ENCODE data around the gene PSMD2.

PSMD2 gene

DNA sequence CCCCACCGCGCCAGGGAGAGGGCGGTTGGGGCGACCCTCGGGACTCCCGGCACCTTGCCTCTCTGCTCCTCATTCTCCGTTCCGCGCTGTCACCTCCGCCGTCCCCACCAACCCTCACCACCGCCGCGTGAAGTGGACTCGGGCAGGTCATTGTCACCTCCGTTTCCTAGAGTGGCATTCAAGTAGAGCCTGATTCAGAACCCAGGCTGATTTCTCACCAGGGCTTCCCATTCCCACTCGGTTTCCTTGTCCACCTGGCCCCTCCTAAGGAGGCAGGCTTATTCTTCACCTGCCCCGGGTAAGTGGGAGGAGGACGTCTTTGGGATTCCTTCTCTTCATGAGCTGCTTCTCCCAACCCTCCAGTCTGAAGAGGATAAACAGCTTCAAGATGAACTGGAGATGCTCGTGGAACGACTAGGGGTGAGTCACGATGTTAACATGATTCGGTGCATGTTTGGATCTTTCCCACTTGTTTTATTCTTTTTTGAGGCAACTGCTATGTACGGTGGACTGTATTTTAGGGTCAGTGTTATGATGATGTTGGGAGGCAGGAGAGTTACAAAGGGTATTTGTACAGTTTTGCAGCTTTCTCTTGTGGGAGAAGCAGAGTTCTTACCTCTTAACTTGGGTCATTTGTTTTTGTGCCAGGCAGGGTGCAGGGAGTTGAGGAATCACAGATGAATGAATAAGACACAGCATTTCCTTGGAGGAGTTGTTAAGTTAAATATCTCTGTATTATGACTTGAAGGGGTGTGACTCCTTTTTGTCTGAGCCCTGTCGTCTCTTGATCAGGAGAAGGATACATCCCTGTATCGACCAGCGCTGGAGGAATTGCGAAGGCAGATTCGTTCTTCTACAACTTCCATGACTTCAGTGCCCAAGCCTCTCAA is 692 bp downstream of the PSMD2 start:
- Histone ChIP-seq H3K9me3 (ENCODE audit: control insufficient read depth, insufficient read depth, low read length) (no peaks in the 10 kb centered on the region), H4K20me1 (ENCODE audit: control insufficient read depth, insufficient read depth, low read depth, low read length) (peaks cover 9% of the 10 kb centered on the region; the same call in 1 of the 2 replicates), H3K4me1 (ENCODE audit: control insufficient read depth, low read length) (peaks cover 16% of the 10 kb centered on the region), H3K4me2 (ENCODE audit: low read length) (peak overlapping the region; percentile 67), H3K27me3 (ENCODE audit: control insufficient read depth, low read length) (0 out of 2 replicates have a peak, but pooled peaks cover 4% of the 10 kb centered on the region), H3K4me3 (ENCODE audit: low read length) (peak overlapping the region; percentile 82), H3K9me2 (replicated peaks; ENCODE audit: control insufficient read depth, low read length) (no peaks in the 10 kb centered on the region), H3K79me2 (ENCODE audit: control insufficient read depth, low read length) (peaks cover 33% of the 10 kb centered on the region), H3K27ac (ENCODE audit: low read depth, low read length) (no peak overlapping the region), H3F3A (ENCODE audit: control insufficient read depth, insufficient read depth) (peaks cover 3% of the 10 kb centered on the region; the same call in 1 of the 2 replicates), H3K36me3 (ENCODE audit: control insufficient read depth, low read length) (peaks cover 55% of the 10 kb centered on the region)
- TF ChIP-seq, protein P1, sequence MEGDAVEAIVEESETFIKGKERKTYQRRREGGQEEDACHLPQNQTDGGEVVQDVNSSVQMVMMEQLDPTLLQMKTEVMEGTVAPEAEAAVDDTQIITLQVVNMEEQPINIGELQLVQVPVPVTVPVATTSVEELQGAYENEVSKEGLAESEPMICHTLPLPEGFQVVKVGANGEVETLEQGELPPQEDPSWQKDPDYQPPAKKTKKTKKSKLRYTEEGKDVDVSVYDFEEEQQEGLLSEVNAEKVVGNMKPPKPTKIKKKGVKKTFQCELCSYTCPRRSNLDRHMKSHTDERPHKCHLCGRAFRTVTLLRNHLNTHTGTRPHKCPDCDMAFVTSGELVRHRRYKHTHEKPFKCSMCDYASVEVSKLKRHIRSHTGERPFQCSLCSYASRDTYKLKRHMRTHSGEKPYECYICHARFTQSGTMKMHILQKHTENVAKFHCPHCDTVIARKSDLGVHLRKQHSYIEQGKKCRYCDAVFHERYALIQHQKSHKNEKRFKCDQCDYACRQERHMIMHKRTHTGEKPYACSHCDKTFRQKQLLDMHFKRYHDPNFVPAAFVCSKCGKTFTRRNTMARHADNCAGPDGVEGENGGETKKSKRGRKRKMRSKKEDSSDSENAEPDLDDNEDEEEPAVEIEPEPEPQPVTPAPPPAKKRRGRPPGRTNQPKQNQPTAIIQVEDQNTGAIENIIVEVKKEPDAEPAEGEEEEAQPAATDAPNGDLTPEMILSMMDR (IDR thresholded peaks at IDR 0.05; ENCODE audit: low read depth, low read length, poor library complexity, severe bottlenecking), result no peak
- TF ChIP-seq EZH2phosphoT487 (IDR thresholded peaks at IDR 0.05; ENCODE audit: borderline replicate concordance, low read length), result no peak

DNA sequence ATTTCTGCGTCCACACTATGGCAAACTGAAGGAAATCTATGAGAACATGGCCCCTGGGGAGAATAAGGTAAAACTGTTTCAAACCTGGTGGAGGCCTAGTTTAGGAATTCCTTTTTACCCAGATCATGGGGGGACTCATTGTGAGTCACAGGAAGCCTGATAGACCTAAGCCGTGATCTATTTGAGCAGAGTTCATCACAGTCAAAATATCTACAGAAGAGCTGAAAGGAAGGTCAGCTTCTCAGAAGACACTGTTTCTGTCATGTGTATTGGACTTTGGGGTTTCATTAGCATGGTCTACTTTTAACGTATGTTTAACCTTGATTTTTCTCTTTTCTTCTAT is 1.3 kb downstream of the PSMD2 start:
- Histone ChIP-seq H3K4me3 (ENCODE audit: low read length) (peak overlapping the region; percentile 82), H3K79me2 (ENCODE audit: control insufficient read depth, low read length) (peaks cover 33% of the 10 kb centered on the region), H3K4me2 (ENCODE audit: low read length) (peak overlapping the region; percentile 67), H3K36me3 (ENCODE audit: control insufficient read depth, low read length) (peaks cover 61% of the 10 kb centered on the region), H3K4me1 (ENCODE audit: control insufficient read depth, low read length) (peaks cover 16% of the 10 kb centered on the region), H4K20me1 (ENCODE audit: control insufficient read depth, insufficient read depth, low read depth, low read length) (peaks cover 9% of the 10 kb centered on the region; the same call in 1 of the 2 replicates), H3K27ac (ENCODE audit: low read depth, low read length) (no peak overlapping the region), H3K27me3 (ENCODE audit: control insufficient read depth, low read length) (0 out of 2 replicates have a peak, but pooled peaks cover 4% of the 10 kb centered on the region), H3F3A (ENCODE audit: control insufficient read depth, insufficient read depth) (peaks cover 3% of the 10 kb centered on the region; the same call in 1 of the 2 replicates), H3K9me3 (ENCODE audit: control insufficient read depth, insufficient read depth, low read length) (no peaks in the 10 kb centered on the region), H3K9me2 (replicated peaks; ENCODE audit: control insufficient read depth, low read length) (no peaks in the 10 kb centered on the region)
- no peak for TF ChIP-seq EZH2phosphoT487 (IDR thresholded peaks at IDR 0.05; ENCODE audit: borderline replicate concordance, low read length)
- TF ChIP-seq, protein P1 (IDR thresholded peaks at IDR 0.05; ENCODE audit: low read depth, low read length, poor library complexity, severe bottlenecking), result no peak

DNA sequence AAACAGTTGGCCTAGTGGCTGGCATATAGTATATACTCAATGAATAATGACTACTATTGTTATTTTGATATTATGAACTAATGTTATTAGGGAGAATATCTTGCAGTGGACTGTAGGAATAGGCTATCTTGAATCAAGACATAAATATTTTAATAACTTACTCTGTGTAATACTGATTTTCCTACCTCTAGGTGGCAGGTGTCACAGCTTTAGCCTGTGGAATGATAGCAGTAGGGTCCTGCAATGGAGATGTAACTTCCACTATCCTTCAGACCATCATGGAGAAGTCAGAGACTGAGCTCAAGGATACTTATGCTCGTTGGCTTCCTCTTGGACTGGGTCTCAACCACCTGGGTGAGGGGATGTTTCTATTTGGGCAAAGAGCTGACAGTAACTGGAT is 6.5 kb downstream of the PSMD2 start:
- Histone ChIP-seq H3K36me3 (ENCODE audit: control insufficient read depth, low read length) (peaks cover 87% of the 10 kb centered on the region), H3K27ac (ENCODE audit: low read depth, low read length) (no peak overlapping the region), H3K27me3 (ENCODE audit: control insufficient read depth, low read length) (no peaks in the 10 kb centered on the region), H3K4me1 (ENCODE audit: control insufficient read depth, low read length) (peaks cover 2% of the 10 kb centered on the region), H3F3A (ENCODE audit: control insufficient read depth, insufficient read depth) (no peaks in the 10 kb centered on the region), H3K9me3 (ENCODE audit: control insufficient read depth, insufficient read depth, low read length) (no peaks in the 10 kb centered on the region), H3K79me2 (ENCODE audit: control insufficient read depth, low read length) (peaks cover 18% of the 10 kb centered on the region), H3K4me3 (ENCODE audit: low read length) (no peak overlapping the region), H4K20me1 (ENCODE audit: control insufficient read depth, insufficient read depth, low read depth, low read length) (no peaks in the 10 kb centered on the region), H3K4me2 (ENCODE audit: low read length) (no peak overlapping the region), H3K9me2 (replicated peaks; ENCODE audit: control insufficient read depth, low read length) (no peaks in the 10 kb centered on the region)
- TF ChIP-seq EZH2phosphoT487 (IDR thresholded peaks at IDR 0.05; ENCODE audit: borderline replicate concordance, low read length), result no peak
- TF ChIP-seq, protein P1 (IDR thresholded peaks at IDR 0.05; ENCODE audit: low read depth, low read length, poor library complexity, severe bottlenecking), result peak; percentile 61
